Osteocyte (in vitro differentiated cells): Measurements from ENCODE around the gene CD177. TPM values are rescaled to one million over a fixed set of nuclear protein-coding genes. Genes with fewer than 3 reads are reported as not detected.

Experiments used
- DNase-seq: peaks from one replicate; pipeline ENCODE4 v3.0.0; 2021; ENCODE audit warnings: mixed read lengths; ENCODE audit not compliant: unreplicated experiment; ENCODE audit errors: extremely low spot score
- H3K27ac Mint-ChIP-seq: one replicate; pipeline ENCODE4 v1.8.0; 2021; ENCODE audit warnings: mild to moderate bottlenecking, mixed read lengths; ENCODE audit not compliant: unreplicated experiment
- H3K27me3 Mint-ChIP-seq: one replicate; pipeline ENCODE4 v1.8.0; 2021; ENCODE audit warnings: mixed read lengths; ENCODE audit not compliant: unreplicated experiment
- H3K36me3 Mint-ChIP-seq: one replicate; pipeline ENCODE4 v1.8.0; 2021; ENCODE audit warnings: mixed read lengths; ENCODE audit not compliant: unreplicated experiment
- H3K4me1 Mint-ChIP-seq: one replicate; pipeline ENCODE4 v1.8.0; 2021; ENCODE audit warnings: mixed read lengths; ENCODE audit not compliant: unreplicated experiment
- H3K4me3 Mint-ChIP-seq: one replicate; pipeline ENCODE4 v1.8.0; 2021; ENCODE audit warnings: mild to moderate bottlenecking, moderate library complexity, mixed read lengths; ENCODE audit not compliant: unreplicated experiment
- H3K9me3 Mint-ChIP-seq: one replicate; pipeline ENCODE4 v1.8.0; 2021; ENCODE audit warnings: mixed read lengths; ENCODE audit not compliant: unreplicated experiment
- CTCF ChIP-seq: fragments of 200-600 bp; sonication (generic); IDR thresholded peaks from 2 replicates; pipeline ENCODE4 v1.5.0; 2021; ENCODE audit warnings: antibody characterized with exemption, mild to moderate bottlenecking, moderate library complexity
- total RNA-seq: library from RNA; stranded (reverse); gene quantifications from 2 replicates; pipeline ENCODE4 v1.2.1, GENCODE V29; 2021

CD177 gene
- total RNA-seq, 1 donor from 2014 or later = not detected

- no peak for DNase-seq
- Mint-ChIP-seq H3K36me3 (no peaks in the 10 kb centered on the region), H3K27me3 (no peaks in the 10 kb centered on the region), H3K27ac (no peak overlapping the region), H3K4me1 (no peaks in the 10 kb centered on the region), H3K4me3 (no peak overlapping the region), H3K9me3 (peaks cover 13% of the 10 kb centered on the region)
- TF ChIP-seq CTCF = no peak
Observed at GRCh38 chr19:43309466-43309865, 44.0 kb upstream of the CD177 start.

DNA sequence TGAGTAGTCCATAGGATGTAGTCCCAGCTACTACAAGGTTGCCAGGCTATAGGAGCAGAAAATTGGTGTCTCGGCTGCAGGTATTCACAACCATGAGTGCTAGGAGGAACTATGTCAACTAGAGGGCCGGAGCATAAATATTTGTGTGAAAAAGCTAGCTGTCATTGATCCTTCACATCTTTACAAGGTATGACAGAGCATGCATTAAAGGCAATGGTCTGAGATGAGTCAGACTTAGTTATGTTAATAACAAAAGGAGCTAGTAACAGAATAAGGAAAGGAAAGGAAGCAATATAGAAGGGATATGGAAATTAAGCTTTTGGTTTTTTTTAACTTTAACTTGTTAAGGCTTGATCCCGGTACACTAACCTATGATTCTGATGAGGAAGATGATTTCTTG lies 43.3 kb upstream of the CD177 start:
- no peaks in the 10 kb centered on the region for H3K27me3 Mint-ChIP-seq
- DNase-seq = no peak
- H3K36me3 Mint-ChIP-seq = no peaks in the 10 kb centered on the region
- no peak overlapping the region for H3K27ac Mint-ChIP-seq
- H3K4me3 Mint-ChIP-seq = no peak overlapping the region
- TF ChIP-seq CTCF = no peak
- H3K4me1 Mint-ChIP-seq = no peaks in the 10 kb centered on the region
- H3K9me3 Mint-ChIP-seq = peaks cover 19% of the 10 kb centered on the region

- no peak for DNase-seq
- H3K4me3 Mint-ChIP-seq = no peak overlapping the region
- peaks cover 19% of the 10 kb centered on the region for H3K9me3 Mint-ChIP-seq
- H3K27me3 Mint-ChIP-seq = no peaks in the 10 kb centered on the region
- no peaks in the 10 kb centered on the region for H3K36me3 Mint-ChIP-seq
- no peak for TF ChIP-seq CTCF
- no peaks in the 10 kb centered on the region for H3K4me1 Mint-ChIP-seq
- H3K27ac Mint-ChIP-seq = no peak overlapping the region
Observed at GRCh38 chr19:43311256-43311655, 42.2 kb upstream of the CD177 start.

DNA sequence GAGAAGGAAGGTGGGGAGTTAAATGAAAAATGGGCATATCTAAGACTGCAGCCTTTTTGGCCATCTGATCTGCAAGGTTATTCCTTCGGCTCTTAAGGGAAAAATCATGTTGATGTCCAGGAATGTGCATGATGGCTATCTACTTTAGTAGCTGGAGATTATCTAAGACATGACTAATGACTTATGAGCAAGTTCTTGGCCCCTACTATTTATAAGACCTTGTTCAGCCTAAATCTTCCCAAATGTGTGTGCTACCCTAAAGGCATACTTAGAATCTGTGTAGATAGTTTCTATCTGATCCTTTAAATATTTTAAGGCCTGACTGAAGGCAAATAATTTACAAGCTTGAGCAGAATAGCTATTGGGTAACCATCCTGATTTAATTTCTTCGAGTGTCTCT lies 41.8 kb upstream of the CD177 start:
- H3K4me3 Mint-ChIP-seq = no peak overlapping the region
- no peaks in the 10 kb centered on the region for H3K36me3 Mint-ChIP-seq
- no peak overlapping the region for H3K27ac Mint-ChIP-seq
- TF ChIP-seq CTCF = no peak
- DNase-seq = no peak
- peaks cover 23% of the 10 kb centered on the region for H3K9me3 Mint-ChIP-seq
- H3K27me3 Mint-ChIP-seq = no peaks in the 10 kb centered on the region
- no peaks in the 10 kb centered on the region for H3K4me1 Mint-ChIP-seq

DNA sequence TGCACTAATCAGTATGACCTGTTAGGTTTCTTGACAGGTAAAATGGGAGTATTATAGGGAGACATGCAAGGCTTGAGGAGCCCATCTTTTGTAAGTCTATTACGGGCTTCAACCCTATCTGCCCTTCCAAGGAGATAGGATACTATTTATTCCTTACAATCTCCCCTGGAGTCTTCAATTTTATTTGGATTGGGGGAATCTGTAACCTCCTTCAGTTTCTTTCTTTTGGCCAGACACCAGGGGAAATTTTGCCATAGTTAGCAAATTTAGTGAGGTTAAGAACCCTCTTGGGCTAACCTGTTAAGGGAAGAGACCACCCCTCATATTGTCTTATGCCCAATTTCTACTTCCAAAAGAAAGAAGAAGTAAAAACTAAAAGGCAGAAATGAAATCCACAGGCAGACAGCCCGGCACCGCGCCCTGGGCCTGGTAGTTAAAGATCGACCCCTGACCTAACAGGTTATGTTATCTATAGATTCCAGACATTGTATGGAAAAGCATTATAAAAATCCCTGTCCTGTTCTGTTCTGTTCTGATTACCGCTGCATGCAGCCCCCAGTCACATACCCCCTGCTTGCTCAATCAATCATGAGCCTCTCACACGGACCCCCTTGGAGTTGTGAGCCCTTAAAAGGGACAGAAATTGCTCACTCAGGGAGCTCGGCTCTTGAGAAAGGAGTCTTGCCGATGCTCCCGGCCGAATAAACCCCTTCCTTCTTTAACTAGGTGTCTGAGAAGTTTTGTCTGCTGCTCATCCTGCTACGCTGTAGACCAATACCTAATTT lies 39.6 kb upstream of the CD177 start:
- no peaks in the 10 kb centered on the region for H3K4me1 Mint-ChIP-seq
- no peak for DNase-seq
- no peak overlapping the region for H3K4me3 Mint-ChIP-seq
- H3K27me3 Mint-ChIP-seq = no peaks in the 10 kb centered on the region
- TF ChIP-seq CTCF = no peak
- H3K36me3 Mint-ChIP-seq = no peaks in the 10 kb centered on the region
- H3K27ac Mint-ChIP-seq = no peak overlapping the region
- H3K9me3 Mint-ChIP-seq = peaks cover 18% of the 10 kb centered on the region
